Activated gamma-delta T cell (primary cell): ENCODE results near the gene B3GAT3.
"Not testable (repeated sequence)": the region's sequence is repeated elsewhere in the genome, so short reads cannot be mapped to it uniquely, and the experiment has no call there.

ENCODE experiments used
- DNase-seq: peaks from one replicate; lab custom pipeline; 2025; lab: John Stamatoyannopoulos, UW

B3GAT3 gene

DNA sequence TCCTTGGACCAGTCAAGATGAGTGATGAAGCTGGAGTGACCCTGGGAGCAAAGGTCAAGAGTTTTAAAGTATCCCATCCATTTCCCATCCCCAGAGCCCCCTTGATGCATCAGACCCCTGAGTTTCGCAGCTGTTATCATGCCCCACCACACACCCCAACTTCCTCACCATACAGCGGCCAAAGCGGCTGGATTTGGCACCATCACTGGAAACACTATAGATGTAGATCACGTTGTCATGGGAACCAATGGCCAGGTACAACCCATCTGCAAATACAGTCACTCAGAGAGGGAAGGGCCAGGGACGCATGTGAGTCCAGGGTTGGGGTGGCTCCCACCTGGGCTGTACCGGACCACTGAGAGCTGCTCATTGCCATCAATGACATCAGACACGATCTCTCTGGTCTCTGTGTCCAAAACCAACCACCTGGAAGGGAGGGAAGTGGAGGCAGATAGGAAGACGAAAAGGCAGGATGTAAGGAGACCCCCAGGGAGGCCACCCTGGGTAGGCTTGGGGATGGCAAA lies 17.9 kb downstream of the B3GAT3 start:
- DNase-seq = no peak

GRCh38 chr11:62603072-62603408 lies 18.7 kb downstream of the B3GAT3 start:
- no peak for DNase-seq

DNA sequence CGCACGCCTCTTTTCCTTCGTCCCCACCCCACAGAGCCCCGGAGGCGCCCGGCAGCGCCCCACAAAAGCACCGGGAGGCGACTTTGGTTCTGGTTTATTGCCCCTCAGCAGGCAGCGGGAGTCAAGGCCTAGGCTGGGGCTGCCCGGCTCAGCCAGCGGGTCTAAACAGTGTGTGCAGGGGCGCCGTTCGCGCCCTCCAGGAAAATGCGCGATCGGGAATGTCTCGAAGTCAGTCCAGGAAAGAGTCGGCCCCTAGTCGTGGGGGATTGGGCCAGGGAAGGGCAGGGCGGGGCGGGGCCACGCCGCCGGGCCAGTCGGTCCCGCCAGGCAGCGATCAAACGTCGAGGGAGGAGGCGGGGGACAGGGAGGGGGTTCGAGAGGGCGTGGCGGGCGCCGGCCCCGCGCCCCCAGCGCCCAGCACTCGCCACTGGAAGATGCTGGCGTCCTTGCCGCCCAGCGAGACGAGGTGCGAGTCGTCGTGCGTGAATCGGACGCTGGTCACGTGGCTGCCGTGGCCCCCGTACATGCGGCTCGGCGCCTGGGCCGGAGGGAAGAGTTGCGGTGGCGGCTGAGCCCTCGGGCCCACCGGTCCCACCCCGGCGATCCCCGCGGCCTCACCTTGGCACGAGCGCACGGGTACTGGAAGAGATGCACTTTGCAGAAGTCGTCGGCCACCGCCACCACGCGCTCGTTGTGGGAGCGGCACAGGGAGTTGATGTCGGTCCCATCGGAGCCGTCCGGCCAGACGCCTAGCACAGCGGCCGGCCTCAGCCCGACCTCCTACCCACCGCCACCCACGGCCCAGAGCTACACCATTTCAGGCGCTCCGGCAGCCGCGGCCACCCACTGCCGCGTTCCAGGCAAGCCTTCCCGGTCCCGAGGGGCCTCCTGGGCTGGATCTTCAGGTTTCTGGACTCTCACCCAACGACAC lies 19.4 kb downstream of the B3GAT3 start:
- DNase-seq = peak; percentile 38

DNA sequence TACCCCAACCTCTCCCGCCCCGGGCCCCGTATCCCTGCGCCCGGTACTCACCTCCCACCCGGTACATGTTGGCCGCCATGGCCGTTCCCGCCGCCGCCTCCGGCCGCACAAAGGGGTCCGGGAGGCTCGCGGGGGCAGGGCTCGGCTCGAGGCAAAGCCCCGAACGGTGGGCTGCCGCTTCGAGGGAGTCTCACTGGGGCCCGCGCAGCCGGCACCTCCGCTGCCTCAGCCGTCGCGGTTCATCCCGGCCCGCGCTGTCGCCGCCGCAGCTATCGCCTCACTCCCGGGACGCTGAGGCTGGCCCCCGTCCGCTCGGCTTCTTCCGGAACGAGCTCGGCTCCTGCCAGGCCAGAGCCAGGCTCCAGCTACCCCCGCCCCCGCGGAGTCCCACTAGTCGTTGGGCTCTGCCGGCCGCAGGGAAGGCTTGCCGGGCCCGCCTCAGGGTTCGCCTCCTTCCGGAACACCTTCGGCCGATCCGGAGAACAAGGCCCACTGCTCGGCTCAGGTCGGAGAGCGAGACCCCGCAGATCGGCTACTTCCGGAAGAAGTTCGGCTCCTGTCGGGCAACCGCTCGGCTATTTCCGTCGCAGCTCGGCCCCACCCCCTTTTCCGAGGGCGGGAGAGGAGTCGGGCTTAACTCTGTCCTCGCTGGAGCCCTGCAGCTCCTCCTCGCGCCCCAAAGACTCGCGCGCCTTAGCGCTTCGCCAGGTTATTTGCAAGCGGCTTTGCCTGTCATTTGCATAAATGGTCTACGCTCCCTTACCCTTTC lies 20.2 kb downstream of the B3GAT3 start, which contains the start of gene MTA2:
Gene MTA2 (minus strand): TSS at position 494 of the 769 bp plus-strand sequence. CDS start 415 bp downstream, at position 79.
- peak; percentile 92 for DNase-seq

DNA sequence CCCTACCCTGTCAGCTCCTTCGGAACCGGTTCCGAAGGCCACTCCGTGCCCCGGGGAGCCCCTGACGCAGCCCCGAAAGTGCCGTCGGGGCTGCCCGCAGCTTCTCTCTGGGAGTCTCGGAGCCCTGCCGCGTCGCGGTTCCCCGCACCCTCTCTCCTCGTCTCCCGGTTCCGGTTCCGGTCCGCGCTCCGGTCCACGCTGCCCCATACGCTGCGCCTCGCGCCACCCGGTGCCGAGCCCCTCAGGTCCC lies 20.7 kb downstream of the B3GAT3 start:
- DNase-seq = peak; percentile 49

GRCh38 chr11:62600367-62601121 lies 21.2 kb downstream of the B3GAT3 start:
- no peak for DNase-seq

- no peak for DNase-seq
Observed at GRCh38 chr11:62599901-62600300, 21.9 kb downstream of the B3GAT3 start.

- DNase-seq = peak; percentile 27
Observed at GRCh38 chr11:62599069-62599696, 22.6 kb downstream of the B3GAT3 start.

DNA sequence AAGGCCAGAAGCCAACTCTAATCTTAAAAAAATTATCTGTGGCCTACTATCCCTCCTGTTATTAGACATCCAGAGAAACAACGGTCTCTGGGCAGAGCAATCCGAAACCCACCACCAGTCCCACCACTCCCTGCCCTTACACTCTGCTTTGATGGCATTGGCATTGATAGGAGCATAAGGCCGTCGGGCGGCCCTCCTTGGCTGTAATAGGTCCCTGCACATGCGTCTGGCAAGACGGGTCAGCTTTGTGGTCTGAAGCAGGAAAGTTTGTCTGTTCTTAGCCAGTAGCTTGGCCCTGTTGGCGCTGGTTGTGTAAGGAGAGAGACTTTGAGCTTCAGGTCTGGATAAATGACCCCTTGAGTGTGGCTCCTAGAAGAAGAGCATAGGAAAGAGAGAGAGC lies 26.7 kb downstream of the B3GAT3 start:
- DNase-seq = no peak

GRCh38 chr11:62593434-62594044 lies 28.2 kb downstream of the B3GAT3 start:
- DNase-seq = no peak

GRCh38 chr11:62592989-62593421 lies 28.8 kb downstream of the B3GAT3 start:
- no peak for DNase-seq

DNA sequence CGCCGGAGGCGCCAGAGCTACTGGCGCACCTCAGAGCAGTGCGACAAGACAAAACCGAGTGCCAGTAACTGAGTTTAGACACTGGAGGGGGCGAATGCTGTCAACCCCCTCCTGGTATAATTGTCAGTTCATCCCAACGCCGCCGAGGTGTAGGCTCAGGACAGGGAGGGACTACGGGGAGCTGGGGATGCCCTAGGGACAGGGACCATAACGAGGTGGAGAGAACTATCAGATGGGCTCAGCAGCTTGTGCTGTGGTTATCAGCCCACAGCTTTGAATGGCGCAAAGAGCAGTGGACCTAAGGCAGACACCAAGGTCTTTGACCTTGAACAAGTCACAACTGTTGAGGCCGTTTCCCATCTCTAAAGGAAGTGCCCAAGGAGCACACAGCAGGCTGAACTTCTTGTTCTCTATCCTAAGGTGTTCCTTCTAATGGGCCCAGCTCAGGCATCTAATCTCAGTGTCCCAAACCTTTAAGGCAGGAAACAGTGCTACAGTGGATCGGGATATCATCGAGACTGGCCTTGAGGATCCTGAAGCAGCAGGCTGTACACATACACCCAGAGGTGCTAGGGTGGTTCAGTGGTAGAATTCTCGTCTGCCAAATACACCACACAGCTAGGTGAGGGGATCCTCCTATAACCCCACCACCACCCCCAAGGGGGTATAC lies 29.5 kb downstream of the B3GAT3 start:
- DNase-seq = no peak

- DNase-seq = peak; percentile 72
Observed at GRCh38 chr11:62591448-62592145, 30.2 kb downstream of the B3GAT3 start, which contains the start of gene TUT1. Gene TUT1, minus strand, starts transcription at chr11:62591523. Its CDS starts 38 bp downstream, at chr11:62591485.

GRCh38 chr11:62588966-62589637 lies 32.7 kb downstream of the B3GAT3 start:
- no peak for DNase-seq

- DNase-seq = not testable (repeated sequence)
Observed at GRCh38 chr11:62585356-62585755, 36.4 kb downstream of the B3GAT3 start.

DNA sequence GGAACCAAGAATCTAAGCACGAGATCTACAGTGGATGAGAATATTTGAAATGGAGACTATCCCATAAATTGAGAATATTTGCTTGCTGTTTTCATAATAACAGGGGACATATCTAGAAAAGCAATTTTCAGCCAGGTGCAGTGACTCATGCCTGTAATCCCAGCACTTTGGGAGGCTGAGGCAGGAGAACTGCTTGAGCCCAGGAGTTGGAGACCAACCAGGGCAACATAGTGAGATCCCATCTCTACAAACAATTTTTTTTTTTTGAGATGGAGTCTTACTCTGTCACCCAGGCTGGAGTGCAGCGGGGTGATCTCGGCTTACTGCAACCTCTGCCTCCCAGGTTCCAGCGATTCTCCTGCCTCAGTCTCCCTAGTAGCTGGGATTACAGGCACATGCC lies 40.1 kb downstream of the B3GAT3 start:
- not testable (repeated sequence) for DNase-seq

DNA sequence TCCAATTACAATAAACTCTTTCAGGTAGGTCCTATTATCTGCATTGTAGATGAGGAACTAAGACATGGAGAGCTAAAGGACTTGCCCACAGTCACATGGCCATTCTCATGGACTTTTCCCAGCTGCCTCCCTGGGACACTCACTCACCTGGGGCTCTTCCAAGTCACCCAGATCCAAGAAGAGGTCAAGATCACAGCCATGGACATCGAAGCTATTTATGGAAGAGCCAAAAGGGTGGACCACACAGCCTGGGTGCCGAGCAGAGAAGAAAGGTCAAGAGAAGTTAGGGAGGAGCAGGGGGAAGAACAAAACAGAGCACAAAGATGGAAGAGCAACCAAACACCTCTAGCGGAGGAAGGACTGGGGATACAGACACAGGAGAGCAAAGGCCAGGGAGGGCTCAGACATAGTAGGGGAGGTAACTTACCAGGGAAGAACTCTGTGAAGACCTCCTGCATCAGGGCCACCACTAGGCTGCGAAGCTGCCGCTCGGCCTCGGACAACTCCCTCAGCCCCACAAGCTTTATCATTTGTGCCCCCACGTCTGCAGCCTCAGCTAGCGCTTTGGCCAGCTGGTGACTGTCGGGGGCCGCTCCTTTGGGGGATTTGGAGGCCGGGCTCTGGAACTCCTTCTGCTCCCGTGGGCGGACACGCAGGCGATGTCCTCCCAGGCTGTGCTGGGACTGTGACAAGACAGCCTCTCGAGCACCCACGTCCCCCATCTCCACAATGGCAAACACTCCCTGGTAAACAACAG lies 40.6 kb downstream of the B3GAT3 start:
- no peak for DNase-seq

- DNase-seq = no peak
Observed at GRCh38 chr11:62579252-62579651, 42.5 kb downstream of the B3GAT3 start.

- DNase-seq = no peak
Observed at GRCh38 chr11:62578541-62578940, 43.2 kb downstream of the B3GAT3 start.
